ENCODE measurements around the gene LRPAP1.

The LRPAP1 gene

GRCh38 chr4:3471886-3472285 lies 60.3 kb downstream of the LRPAP1 start:
- no peak overlapping the region for H3K18ac ChIP-seq (ENCODE audit: low read length)
- WGBS (ENCODE audit: extremely low coverage, insufficient coverage, insufficient read length), result no CpG with 5 or more reads among the region's 15 CpGs
- no peak overlapping the region for H2AFZ ChIP-seq (ENCODE audit: insufficient read depth, low read length, poor library complexity)
- no peaks in the 10 kb centered on the region for H3K79me2 ChIP-seq (ENCODE audit: control insufficient read depth, insufficient read depth, low read length, poor library complexity)
- H3K4me3 ChIP-seq (ENCODE audit: low read depth, low read length), result no peak overlapping the region
- H4K91ac ChIP-seq (ENCODE audit: low read depth, low read length), result no peak overlapping the region
- H4K12ac ChIP-seq (ENCODE audit: low read depth, low read length), result no peak overlapping the region
- no peaks in the 10 kb centered on the region for H3K36me3 ChIP-seq (ENCODE audit: control insufficient read depth in 1 of 2, insufficient read depth in 2 of 2, low read length in 2 of 2)
- H3K27me3 ChIP-seq (ENCODE audit: insufficient read depth, low read length), result no peaks in the 10 kb centered on the region
- H2AK5ac ChIP-seq (ENCODE audit: low read length), result no peak overlapping the region
- peaks cover 14% of the 10 kb centered on the region for H3K9me3 ChIP-seq (ENCODE audit: insufficient read depth, low read depth, low read length)
- no peak for DNase-seq
- no peaks in the 10 kb centered on the region for H3K79me1 ChIP-seq (ENCODE audit: low read length)
- no peak overlapping the region for H3K27ac ChIP-seq (ENCODE audit: low read depth, low read length)
- H2BK12ac ChIP-seq (ENCODE audit: low read length), result no peak overlapping the region
- H3K4ac ChIP-seq (ENCODE audit: low read depth, low read length), result no peak overlapping the region
- no peak overlapping the region for H4K8ac ChIP-seq (ENCODE audit: low read depth, low read length)
- H3K14ac ChIP-seq (ENCODE audit: low read length), result no peak overlapping the region
- no peak overlapping the region for H2BK5ac ChIP-seq (ENCODE audit: low read depth, low read length, poor library complexity)
- H2BK120ac ChIP-seq (ENCODE audit: insufficient read depth, low read length, poor library complexity), result no peak overlapping the region
- H3K4me2 ChIP-seq (ENCODE audit: low read length), result no peak overlapping the region
- H3K23ac ChIP-seq (ENCODE audit: low read length), result no peak overlapping the region
- no peaks in the 10 kb centered on the region for H3K4me1 ChIP-seq (ENCODE audit: control insufficient read depth in 1 of 2, insufficient read depth in 2 of 2, low read length in 2 of 2)
- no peak overlapping the region for H3K9ac ChIP-seq (ENCODE audit: low read length)

DNA sequence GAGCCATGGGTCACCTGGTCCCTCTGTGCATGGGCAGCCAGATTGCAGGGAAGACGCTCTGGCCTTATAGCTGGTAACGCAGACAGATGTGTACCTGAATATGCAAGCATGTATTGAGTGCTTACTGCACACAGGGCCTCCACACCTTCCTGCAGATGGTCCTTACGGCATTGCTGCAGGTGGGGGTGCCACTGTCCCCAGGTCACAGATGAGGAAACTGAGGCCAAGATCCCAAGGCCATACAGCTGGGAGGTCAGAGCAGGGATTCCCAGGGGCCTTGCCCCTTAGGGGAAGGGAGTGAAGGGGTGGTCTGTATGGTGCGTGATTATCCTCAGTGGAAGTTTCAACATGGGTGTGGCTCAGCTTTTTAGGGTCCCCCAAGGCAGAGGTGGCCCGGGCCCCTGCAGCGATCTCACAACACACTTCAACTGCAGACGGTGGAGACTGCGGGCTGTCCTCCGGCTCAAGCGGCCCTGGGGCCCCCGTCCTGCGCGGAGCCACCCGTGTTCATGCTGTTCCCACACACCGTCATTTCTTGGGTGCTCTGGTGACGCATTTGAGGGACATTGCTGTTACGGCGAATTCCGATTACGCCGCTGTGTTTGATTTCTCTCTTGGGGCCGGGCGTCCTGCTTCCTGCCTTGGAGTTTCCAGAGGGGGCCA lies 61.0 kb downstream of the LRPAP1 start:
- peaks cover 14% of the 10 kb centered on the region for H3K9me3 ChIP-seq (ENCODE audit: insufficient read depth, low read depth, low read length)
- H3K4me3 ChIP-seq (ENCODE audit: low read depth, low read length), result peak overlapping the region; percentile 0
- no peak overlapping the region for H3K18ac ChIP-seq (ENCODE audit: low read length)
- no peak overlapping the region for H2BK120ac ChIP-seq (ENCODE audit: insufficient read depth, low read length, poor library complexity)
- H3K36me3 ChIP-seq (ENCODE audit: control insufficient read depth in 1 of 2, insufficient read depth in 2 of 2, low read length in 2 of 2), result no peaks in the 10 kb centered on the region
- no peak overlapping the region for H3K4ac ChIP-seq (ENCODE audit: low read depth, low read length)
- no peak overlapping the region for H2BK5ac ChIP-seq (ENCODE audit: low read depth, low read length, poor library complexity)
- DNase-seq, result no peak
- no peak overlapping the region for H3K23ac ChIP-seq (ENCODE audit: low read length)
- H3K79me2 ChIP-seq (ENCODE audit: control insufficient read depth, insufficient read depth, low read length, poor library complexity), result no peaks in the 10 kb centered on the region
- no peak overlapping the region for H4K91ac ChIP-seq (ENCODE audit: low read depth, low read length)
- H3K79me1 ChIP-seq (ENCODE audit: low read length), result no peaks in the 10 kb centered on the region
- no peaks in the 10 kb centered on the region for H3K27me3 ChIP-seq (ENCODE audit: insufficient read depth, low read length)
- no peak overlapping the region for H2BK12ac ChIP-seq (ENCODE audit: low read length)
- no peak overlapping the region for H3K9ac ChIP-seq (ENCODE audit: low read length)
- no peaks in the 10 kb centered on the region for H3K4me1 ChIP-seq (ENCODE audit: control insufficient read depth in 1 of 2, insufficient read depth in 2 of 2, low read length in 2 of 2)
- WGBS (ENCODE audit: extremely low coverage, insufficient coverage, insufficient read length), result no CpG with 5 or more reads among the region's 23 CpGs
- H2AFZ ChIP-seq (ENCODE audit: insufficient read depth, low read length, poor library complexity), result no peak overlapping the region
- no peak overlapping the region for H3K14ac ChIP-seq (ENCODE audit: low read length)
- no peak overlapping the region for H3K4me2 ChIP-seq (ENCODE audit: low read length)
- no peak overlapping the region for H3K27ac ChIP-seq (ENCODE audit: low read depth, low read length)
- H4K8ac ChIP-seq (ENCODE audit: low read depth, low read length), result no peak overlapping the region
- no peak overlapping the region for H2AK5ac ChIP-seq (ENCODE audit: low read length)
- H4K12ac ChIP-seq (ENCODE audit: low read depth, low read length), result no peak overlapping the region

GRCh38 chr4:3470244-3471097 lies 61.8 kb downstream of the LRPAP1 start:
- H4K12ac ChIP-seq (ENCODE audit: low read depth, low read length), result no peak overlapping the region
- no peak overlapping the region for H3K27ac ChIP-seq (ENCODE audit: low read depth, low read length)
- H3K9me3 ChIP-seq (ENCODE audit: insufficient read depth, low read depth, low read length), result peaks cover 14% of the 10 kb centered on the region
- H4K8ac ChIP-seq (ENCODE audit: low read depth, low read length), result no peak overlapping the region
- H3K4me1 ChIP-seq (ENCODE audit: control insufficient read depth in 1 of 2, insufficient read depth in 2 of 2, low read length in 2 of 2), result no peaks in the 10 kb centered on the region
- H3K4me3 ChIP-seq (ENCODE audit: low read depth, low read length), result no peak overlapping the region
- H2BK12ac ChIP-seq (ENCODE audit: low read length), result no peak overlapping the region
- no peak overlapping the region for H3K9ac ChIP-seq (ENCODE audit: low read length)
- no peak overlapping the region for H2AK5ac ChIP-seq (ENCODE audit: low read length)
- no peaks in the 10 kb centered on the region for H3K79me2 ChIP-seq (ENCODE audit: control insufficient read depth, insufficient read depth, low read length, poor library complexity)
- H3K23ac ChIP-seq (ENCODE audit: low read length), result no peak overlapping the region
- DNase-seq, result no peak
- no peak overlapping the region for H3K14ac ChIP-seq (ENCODE audit: low read length)
- no peak overlapping the region for H3K4ac ChIP-seq (ENCODE audit: low read depth, low read length)
- H4K91ac ChIP-seq (ENCODE audit: low read depth, low read length), result no peak overlapping the region
- WGBS (ENCODE audit: extremely low coverage, insufficient coverage, insufficient read length), result no CpG with 5 or more reads among the region's 25 CpGs
- no peak overlapping the region for H2AFZ ChIP-seq (ENCODE audit: insufficient read depth, low read length, poor library complexity)
- no peak overlapping the region for H3K18ac ChIP-seq (ENCODE audit: low read length)
- H3K36me3 ChIP-seq (ENCODE audit: control insufficient read depth in 1 of 2, insufficient read depth in 2 of 2, low read length in 2 of 2), result no peaks in the 10 kb centered on the region
- no peak overlapping the region for H3K4me2 ChIP-seq (ENCODE audit: low read length)
- H2BK5ac ChIP-seq (ENCODE audit: low read depth, low read length, poor library complexity), result no peak overlapping the region
- no peak overlapping the region for H2BK120ac ChIP-seq (ENCODE audit: insufficient read depth, low read length, poor library complexity)
- H3K27me3 ChIP-seq (ENCODE audit: insufficient read depth, low read length), result no peaks in the 10 kb centered on the region
- no peaks in the 10 kb centered on the region for H3K79me1 ChIP-seq (ENCODE audit: low read length)

DNA sequence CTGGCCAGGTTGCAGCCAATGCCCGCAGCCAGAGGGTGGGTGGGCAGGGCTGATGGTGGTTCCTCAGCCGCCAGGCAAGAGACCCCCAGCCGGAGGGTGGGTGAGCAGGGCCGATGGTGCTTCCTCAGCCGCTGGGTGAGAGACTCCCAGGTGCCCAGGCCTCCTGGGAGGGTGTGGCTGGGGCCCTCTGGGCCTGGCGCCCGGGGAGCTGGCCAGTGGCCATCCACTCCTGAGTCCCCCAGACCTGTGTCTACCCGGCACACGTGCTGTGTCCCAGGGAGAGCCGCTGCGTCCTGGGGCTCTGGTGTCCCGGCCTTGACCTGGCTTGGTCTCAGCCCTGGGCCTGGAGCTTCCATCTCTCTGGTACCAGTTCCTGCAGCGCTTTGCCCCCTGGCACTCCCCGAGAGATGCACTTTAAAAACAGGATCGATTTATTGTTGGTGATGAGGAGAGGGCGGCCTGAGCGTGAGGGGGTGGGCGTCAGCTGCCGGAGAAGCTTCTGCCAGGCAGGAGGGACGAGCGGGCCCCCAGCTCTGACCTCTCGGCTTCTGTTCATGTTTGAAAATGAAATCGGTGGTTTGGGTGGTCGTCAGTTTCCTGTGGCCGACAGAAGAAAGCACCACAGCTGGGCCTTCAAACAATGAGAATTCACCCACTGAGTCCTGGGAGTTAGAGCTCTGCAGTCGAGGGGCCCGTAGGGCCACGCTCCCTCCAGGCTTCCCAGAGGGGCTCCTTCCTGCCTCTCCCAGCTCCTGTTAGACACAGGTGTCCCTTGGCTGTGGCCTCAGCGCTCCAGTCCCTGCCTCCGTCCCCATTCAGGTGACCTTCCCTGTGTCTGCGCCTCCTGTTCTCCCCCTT lies 62.6 kb downstream of the LRPAP1 start:
- Histone ChIP-seq H2BK12ac (ENCODE audit: low read length) (no peak overlapping the region), H3K9ac (ENCODE audit: low read length) (no peak overlapping the region), H3K79me2 (ENCODE audit: control insufficient read depth, insufficient read depth, low read length, poor library complexity) (no peaks in the 10 kb centered on the region), H3K4me2 (ENCODE audit: low read length) (no peak overlapping the region), H3K4ac (ENCODE audit: low read depth, low read length) (no peak overlapping the region), H3K14ac (ENCODE audit: low read length) (no peak overlapping the region), H4K8ac (ENCODE audit: low read depth, low read length) (no peak overlapping the region), H3K18ac (ENCODE audit: low read length) (no peak overlapping the region), H3K4me3 (ENCODE audit: low read depth, low read length) (no peak overlapping the region), H3K36me3 (ENCODE audit: control insufficient read depth in 1 of 2, insufficient read depth in 2 of 2, low read length in 2 of 2) (no peaks in the 10 kb centered on the region), H2AK5ac (ENCODE audit: low read length) (no peak overlapping the region), H3K79me1 (ENCODE audit: low read length) (no peaks in the 10 kb centered on the region), H2BK120ac (ENCODE audit: insufficient read depth, low read length, poor library complexity) (no peak overlapping the region), H3K4me1 (ENCODE audit: control insufficient read depth in 1 of 2, insufficient read depth in 2 of 2, low read length in 2 of 2) (no peaks in the 10 kb centered on the region), H3K27me3 (ENCODE audit: insufficient read depth, low read length) (no peaks in the 10 kb centered on the region), H2BK5ac (ENCODE audit: low read depth, low read length, poor library complexity) (no peak overlapping the region), H4K91ac (ENCODE audit: low read depth, low read length) (no peak overlapping the region), H3K23ac (ENCODE audit: low read length) (no peak overlapping the region), H3K9me3 (ENCODE audit: insufficient read depth, low read depth, low read length) (peaks cover 17% of the 10 kb centered on the region), H2AFZ (ENCODE audit: insufficient read depth, low read length, poor library complexity) (no peak overlapping the region), H4K12ac (ENCODE audit: low read depth, low read length) (no peak overlapping the region), H3K27ac (ENCODE audit: low read depth, low read length) (no peak overlapping the region)
- WGBS (ENCODE audit: extremely low coverage, insufficient coverage, insufficient read length), result no CpG with 5 or more reads among the region's 31 CpGs
- DNase-seq, result no peak

All from trophoblast cell (in vitro differentiated cells and primary cell).